ENCODE data around the gene DNAJC13.
"Not testable (repeated sequence)": the region's sequence is repeated elsewhere in the genome, so short reads cannot be mapped to it uniquely, and the experiment has no call there.

DNAJC13 gene

DNA sequence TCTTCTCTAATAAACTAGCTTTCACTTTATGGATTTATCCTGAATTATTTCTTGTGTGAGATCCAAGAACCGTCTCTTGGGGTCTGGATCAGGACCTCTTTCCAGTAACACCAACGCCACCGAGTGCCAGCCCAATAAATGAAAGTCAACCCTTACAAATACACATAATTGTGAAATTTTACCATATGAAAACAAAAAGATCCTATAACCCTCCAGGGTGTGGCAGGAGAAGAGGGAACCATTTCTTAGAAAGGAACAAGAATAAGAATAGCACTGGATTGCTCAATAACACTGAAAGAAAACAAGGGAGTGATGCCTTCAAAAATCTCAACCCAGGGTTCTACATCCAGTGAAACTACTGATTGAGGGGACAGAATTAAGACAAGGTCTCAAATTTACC, 128.2 kb downstream of the DNAJC13 start:
- no peak for DNase-seq (ENCODE audit: low read depth)

- no peak for DNase-seq (ENCODE audit: low read depth)
These were observed 131.9 kb downstream of the DNAJC13 start for GRCh38 chr3:132549169-132549568.

DNA sequence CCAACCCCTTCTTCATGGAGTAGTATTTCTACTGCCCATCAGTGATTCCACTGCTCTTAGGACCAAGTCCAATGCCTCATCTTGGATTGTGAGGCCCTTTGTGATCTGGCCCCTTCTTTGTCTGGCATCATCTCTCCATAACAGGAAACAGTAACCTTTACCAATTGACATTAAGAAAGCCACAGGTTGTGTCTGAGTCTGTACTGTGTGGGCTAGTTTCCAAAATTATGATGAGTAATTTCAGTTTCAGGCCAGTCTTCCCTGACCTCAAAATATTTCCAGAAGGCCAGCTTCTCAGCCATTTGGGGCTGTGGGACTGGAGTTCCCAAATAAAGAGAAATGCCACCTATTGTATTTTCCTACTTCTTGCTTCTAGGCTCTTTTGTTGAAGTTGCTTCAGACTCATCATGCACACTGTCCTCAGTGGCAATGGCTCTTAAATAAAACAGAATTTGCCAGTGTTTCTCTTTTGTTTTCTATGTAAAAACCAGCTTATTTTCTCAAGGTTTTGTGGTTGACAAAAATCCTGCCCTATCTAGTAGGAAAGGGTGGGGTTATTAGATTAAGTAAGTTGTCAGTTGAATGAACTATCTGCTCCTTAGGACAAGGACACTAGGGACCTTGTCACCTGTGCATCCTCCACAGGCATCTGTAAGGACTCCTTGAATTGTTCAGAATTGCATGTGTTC, 132.7 kb downstream of the DNAJC13 start:
- peak; percentile 40 for DNase-seq (ENCODE audit: low read depth)

DNA sequence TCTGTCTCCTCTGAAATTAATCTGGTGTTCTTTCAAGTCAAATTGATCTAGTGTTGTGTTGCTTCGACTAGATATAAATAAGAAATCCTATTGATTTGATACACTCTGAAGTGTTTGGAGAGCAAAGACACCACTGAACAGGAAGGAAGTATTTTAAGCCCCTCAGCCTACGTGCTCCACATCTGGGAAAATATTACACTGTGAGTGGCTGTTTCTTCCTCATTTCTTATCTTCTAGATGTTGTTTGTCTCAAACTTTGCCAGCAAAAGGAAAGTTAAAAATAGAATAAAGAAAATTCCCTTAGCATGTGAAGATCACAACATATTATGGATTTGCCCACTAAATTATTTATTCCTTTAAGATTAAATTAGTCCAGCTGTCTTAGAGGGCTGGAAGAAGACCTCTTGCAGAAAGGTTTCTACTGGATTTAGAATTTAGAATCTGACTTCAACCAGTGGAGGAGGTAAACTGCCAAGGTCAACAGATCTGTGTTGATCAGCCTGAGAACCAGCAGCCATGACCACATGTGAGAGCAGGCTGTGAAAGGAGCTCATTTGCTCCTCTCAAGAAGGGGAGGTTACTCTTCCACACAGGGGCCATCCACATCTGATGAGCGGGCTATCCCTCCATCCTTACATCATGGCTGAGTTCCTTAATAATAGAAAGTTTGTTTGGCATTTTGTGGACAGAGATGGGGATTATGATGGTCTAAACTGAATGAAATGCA, 133.4 kb downstream of the DNAJC13 start:
- DNase-seq (ENCODE audit: low read depth) = no peak

DNA sequence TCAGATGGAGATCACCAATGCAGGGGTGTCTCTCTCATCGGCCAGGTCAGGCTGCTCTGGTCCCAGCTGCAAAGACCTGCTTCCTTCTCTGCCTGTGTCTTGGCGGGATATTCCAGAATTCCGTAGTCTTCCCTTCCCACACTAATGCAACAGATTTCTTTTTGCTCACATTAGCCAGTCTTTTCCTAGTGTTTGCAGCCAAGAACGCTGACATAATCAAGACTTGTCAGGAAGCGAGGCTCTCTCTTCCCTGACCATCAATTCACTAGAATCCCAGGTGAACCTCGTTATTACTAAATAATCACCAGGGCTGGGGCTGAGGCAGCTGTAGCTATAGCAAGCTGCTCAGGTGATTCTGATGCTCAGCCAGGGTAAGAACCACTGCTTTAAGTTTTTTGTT, 136.5 kb downstream of the DNAJC13 start:
- no peak for DNase-seq (ENCODE audit: low read depth)

GRCh38 chr3:132554437-132554836, 137.1 kb downstream of the DNAJC13 start:
- DNase-seq (ENCODE audit: low read depth) = no peak

DNA sequence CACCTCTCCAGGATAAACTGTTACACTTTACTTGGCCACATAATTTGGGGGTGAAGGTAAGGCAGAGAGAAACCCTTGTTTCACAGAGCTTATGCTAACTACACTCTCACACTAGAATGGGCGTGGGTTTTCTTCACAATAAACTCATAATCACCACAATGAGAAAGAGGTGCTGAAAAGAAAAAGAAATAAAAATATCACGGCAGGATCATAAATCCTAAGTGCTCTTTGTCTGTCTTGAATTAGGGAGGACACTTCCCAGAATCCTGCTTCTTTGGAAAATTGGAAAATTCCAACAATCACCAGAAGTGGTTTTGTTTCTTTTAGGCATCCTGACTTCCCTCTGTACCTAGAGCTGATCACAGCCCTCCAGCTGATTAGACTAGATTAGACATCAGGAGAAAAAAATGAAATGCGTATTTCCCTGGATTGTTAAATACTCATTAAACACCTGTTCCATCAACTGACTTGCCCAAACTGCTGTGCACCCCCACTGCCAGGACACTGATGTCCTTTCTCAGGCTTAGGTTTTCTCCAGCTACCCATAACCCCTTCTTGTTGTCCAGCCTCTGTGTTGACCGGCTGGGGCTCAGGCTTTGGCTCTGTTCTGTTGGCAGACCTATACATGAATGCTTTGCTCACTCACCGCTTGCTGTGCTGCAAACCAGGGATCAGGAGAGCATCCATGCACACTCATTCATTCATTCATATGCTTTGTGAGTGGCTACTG, 138.2 kb downstream of the DNAJC13 start:
- DNase-seq (ENCODE audit: low read depth) = no peak

DNA sequence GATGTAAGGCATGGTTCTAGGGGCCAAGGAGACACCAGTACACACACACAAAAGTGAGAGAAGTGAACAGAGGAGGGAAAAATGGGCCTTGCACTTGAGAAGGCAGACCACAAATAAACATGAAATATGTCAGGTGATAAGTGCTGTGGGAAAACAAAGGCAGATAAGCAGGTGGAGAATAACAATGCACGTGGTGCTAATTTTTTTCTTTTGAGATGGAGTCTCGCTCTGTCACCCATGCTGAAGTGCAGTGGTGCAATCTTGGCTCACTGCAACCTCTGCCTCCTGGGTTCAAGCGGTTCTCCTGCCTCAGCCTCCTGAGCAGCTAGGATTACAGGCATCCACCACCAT, 138.7 kb downstream of the DNAJC13 start:
- not testable (repeated sequence) for DNase-seq (ENCODE audit: low read depth)

DNA sequence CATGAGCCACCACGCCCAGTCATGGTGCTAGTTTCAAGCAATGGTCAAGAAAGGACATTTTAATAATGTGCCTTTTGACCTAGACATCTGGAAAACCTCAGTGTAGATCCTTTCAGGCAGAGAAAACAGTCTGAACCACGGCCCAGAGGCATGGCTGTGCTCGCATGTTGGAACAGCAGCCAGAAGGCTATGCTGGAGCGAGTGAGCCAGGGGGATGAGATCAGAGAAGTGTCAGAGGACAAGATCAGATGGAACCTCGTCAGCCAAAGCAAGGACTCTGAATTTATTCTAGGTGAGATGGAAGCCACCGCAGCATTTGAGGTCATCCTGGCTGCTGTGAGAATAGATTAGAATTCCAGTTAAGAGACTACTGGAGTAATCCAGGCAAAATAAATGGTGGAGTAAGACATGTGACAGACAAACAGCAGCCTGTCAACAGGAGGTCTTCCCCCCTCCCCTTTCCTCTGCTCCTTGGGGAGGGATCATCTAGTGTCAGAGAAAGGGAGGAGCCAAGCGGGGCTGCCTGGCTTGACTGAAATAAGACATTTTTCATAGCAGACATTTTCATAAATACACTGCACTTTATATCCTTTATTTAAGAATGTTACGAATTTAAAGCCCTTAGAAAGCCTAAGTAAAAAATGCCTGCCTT, 139.3 kb downstream of the DNAJC13 start:
- no peak for DNase-seq (ENCODE audit: low read depth)

DNA sequence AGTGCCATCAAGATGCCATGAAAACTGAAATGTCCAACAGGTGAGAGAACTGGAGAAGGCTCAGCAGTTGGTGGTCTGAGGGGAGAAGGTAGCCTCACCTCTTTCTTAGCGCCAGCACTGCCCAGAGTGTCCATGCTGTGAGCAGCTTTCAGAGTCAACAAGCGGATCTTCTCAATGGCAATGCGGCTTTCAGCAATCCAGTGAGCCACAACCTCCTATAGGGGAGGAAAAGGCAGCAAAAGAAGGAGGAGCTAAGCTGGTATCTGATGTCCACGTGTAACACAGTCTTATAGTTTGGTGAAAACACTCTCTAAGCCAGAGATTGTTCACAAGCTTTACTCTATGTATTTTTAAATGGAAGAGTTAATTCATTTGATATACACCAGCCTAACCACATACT, 143.7 kb downstream of the DNAJC13 start:
- no peak for DNase-seq (ENCODE audit: low read depth)

- DNase-seq (ENCODE audit: low read depth) = no peak
These were observed 146.2 kb downstream of the DNAJC13 start for GRCh38 chr3:132563420-132564069.

GRCh38 chr3:132564070-132564465, 146.8 kb downstream of the DNAJC13 start:
- no peak for DNase-seq (ENCODE audit: low read depth)

DNA sequence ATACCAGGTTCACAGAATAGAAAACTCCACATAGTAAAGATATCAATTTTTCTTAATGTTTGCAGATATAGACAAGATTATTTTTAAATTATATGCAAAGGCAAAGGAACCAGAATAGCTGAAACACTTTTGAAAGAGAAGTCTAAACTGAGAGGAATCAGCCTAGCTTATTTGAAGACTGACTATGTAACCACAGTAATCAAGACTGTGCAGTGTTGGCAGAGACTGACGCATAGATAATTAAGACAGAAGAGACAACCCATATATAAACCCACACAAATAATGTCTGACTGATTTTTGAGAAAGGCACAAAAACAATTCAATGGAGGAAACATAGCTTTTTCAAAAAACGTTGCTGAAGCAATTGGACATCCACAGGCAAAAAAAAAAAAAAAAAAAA, 151.1 kb downstream of the DNAJC13 start:
- no peak for DNase-seq (ENCODE audit: low read depth)

DNA sequence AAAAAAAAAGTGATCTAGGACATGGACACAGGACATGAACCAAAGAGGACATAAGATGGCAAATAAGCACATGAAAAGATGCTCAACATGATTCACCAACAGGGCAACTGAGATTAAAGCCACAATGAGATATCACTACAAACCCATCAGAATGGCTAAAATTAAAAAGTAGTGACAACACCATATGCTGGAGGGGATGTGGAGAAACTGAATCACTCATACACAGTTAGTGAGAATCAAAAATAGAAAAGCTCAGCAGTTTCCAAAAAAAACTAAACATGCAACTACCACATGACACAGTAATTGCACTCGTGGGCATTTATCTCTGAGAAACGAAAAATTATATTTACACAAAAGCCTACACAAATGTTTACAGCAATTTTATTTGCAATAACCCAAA, 151.9 kb downstream of the DNAJC13 start:
- no peak for DNase-seq (ENCODE audit: low read depth)

- DNase-seq (ENCODE audit: low read depth) = no peak
These were observed 152.3 kb downstream of the DNAJC13 start for GRCh38 chr3:132569580-132569979.

- DNase-seq (ENCODE audit: low read depth) = no peak
These were observed 152.7 kb downstream of the DNAJC13 start for GRCh38 chr3:132570016-132570415.

DNA sequence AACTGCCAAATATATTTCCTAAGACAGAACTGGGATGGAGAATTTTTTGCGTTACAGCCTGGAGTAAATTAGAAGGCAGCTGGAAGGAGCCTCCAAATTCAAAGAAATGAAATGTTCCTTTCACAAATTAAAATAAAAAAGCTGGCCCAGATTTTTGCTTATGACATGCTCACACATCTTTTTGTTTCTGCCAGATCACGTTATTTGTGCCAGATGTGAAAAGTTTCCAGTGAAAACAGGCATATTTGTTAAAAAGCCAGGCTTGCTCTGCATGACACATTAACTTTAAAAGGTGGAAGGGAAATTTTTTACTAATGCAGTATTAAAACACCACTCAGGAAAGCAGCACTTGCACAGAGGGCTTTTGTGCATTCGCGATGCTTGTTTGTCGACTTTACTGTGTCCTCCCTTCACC, 156.5 kb downstream of the DNAJC13 start:
- no peak for DNase-seq (ENCODE audit: low read depth)

DNA sequence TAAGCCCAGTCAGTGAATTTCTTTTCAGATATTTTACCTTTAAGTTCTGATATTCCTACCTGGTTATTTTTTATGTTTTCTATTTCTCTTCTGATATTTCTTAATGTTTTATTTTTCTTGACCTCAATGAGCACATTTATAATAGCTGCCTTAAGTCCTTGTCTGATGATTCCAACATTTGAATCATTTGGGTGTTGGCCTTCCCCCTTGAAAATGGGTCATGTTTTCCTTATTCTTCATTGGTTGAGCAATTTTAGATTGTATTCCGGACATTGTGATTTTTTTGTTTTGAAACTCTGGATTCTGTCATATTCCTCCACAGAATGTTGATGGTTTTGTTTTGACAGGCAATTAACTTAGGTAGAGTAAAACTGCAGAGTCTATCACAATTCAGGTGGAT, 170.1 kb downstream of the DNAJC13 start:
- no peak for DNase-seq (ENCODE audit: low read depth)

All from non-pigmented ciliary epithelial cell (primary cell).